Vagina (tissue), 2 donors: ENCODE data around the gene TBCD.

ENCODE experiments used
- CTCF ChIP-seq, 3 experiments: fragments of 450-650 bp in 2 of 3; fragments of 200-600 bp in 1 of 3; sonication (generic) in 1 of 3; IDR thresholded peaks; one replicate each; pipeline ENCODE4 v1.5.1; 2017 to 2019; ENCODE audit warnings: antibody characterized with exemption in 3 of 3, mild to moderate bottlenecking in 2 of 3, moderate library complexity in 2 of 3
- POLR2A ChIP-seq, 2 donors: fragments of 450-650 bp; IDR thresholded peaks; one replicate each; pipeline ENCODE4 v1.6.1; 2017; ENCODE audit warnings: antibody characterized with exemption in 2 of 2, mild to moderate bottlenecking in 2 of 2, moderate library complexity in 2 of 2
- POLR2AphosphoS5 ChIP-seq, 2 donors: sonication (generic); formaldehyde crosslinking; IDR thresholded peaks; one replicate each; pipeline ENCODE4 v1.9.0; 2017; ENCODE audit warnings: antibody characterized with exemption in 2 of 2, mild to moderate bottlenecking in 2 of 2, low read depth in 1 of 2; ENCODE audit not compliant: insufficient read depth in 1 of 2

GRCh38 chr17:82851381-82851780 is 99.5 kb downstream of the TBCD start:
- TF ChIP-seq POLR2A (IDR thresholded peaks at IDR 0.05) (no peak), CTCF (IDR thresholded peaks at IDR 0.05) (no peak), POLR2AphosphoS5 (IDR thresholded peaks at IDR 0.05; ENCODE audit: insufficient read depth in 1 of 2, low read depth in 1 of 2) (no peak)
